ENCODE data around the gene PARS2. TPM values are rescaled to one million over a fixed set of nuclear protein-coding genes. Genes with fewer than 3 reads are reported as not detected.

PARS2 gene
- total and polyA plus RNA-seq, 5 donors from 2014 or later: 0.49 to 5.6 (median 3.0) TPM

- Mint-ChIP-seq H3K36me3 (peaks cover 35% of the 10 kb centered on the region), H3K4me1 (peaks cover 0 to 8% (median 7%) of the 10 kb centered on the region in 4 donors)
- H3K9me3 ChIP-seq (ENCODE audit: control insufficient read depth in 2 of 2, low read length in 2 of 2): peaks cover under 1 to 3% of the 10 kb centered on the region in 2 experiments
These were observed 23.3 kb upstream of the PARS2 start for GRCh38 chr1:54787604-54788003.

GRCh38 chr1:54786778-54787177 lies 22.5 kb upstream of the PARS2 start:
- H3K4me3 ChIP-seq (ENCODE audit: low read depth, low read length): no peak overlapping the region
- Mint-ChIP-seq H3K9me3 (peaks cover 0 to 3% (median 0%) of the 10 kb centered on the region in 7 donors), H3K4me1 (peaks cover 0 to 8% (median 7%) of the 10 kb centered on the region in 4 donors), H3K27me3 (no peaks in the 10 kb centered on the region), H3K27ac (peak overlapping the region in 2 of 3 donors; percentile 76 to 79), H3K36me3 (peaks cover 37% of the 10 kb centered on the region), H3K4me3 (peak overlapping the region in 1 of 4 donors; percentile 29)
- H3K36me3 ChIP-seq (ENCODE audit: control insufficient read depth, insufficient read depth, low read length): peaks cover 66% of the 10 kb centered on the region
- no peaks in the 10 kb centered on the region for H3K9me3 ChIP-seq (ENCODE audit: control insufficient read depth in 2 of 2, low read length in 2 of 2)
- H3K27ac ChIP-seq (ENCODE audit: insufficient read depth, low read length, poor library complexity, severe bottlenecking): no peak overlapping the region
- no peak for ATAC-seq (ENCODE audit: low read depth in 2 of 2)
- DNase-seq: no peak
- no peaks in the 10 kb centered on the region for H3K4me1 ChIP-seq (ENCODE audit: control insufficient read depth, insufficient read depth, low read length, poor library complexity, severe bottlenecking)
- no peaks in the 10 kb centered on the region for H3K27me3 ChIP-seq (ENCODE audit: control insufficient read depth, insufficient read depth, low read length)

More at GRCh38 chr1:54787604-54788003, 23.3 kb upstream of the PARS2 start:
- Mint-ChIP-seq H3K4me3 (no peak overlapping the region), H3K27ac (peak overlapping the region in 2 of 3 donors; percentile 48 to 77), H3K27me3 (no peaks in the 10 kb centered on the region), H3K9me3 (peaks cover 0 to 3% (median 0%) of the 10 kb centered on the region in 7 donors)
- Histone ChIP-seq H3K27ac (ENCODE audit: insufficient read depth, low read length, poor library complexity, severe bottlenecking) (no peak overlapping the region), H3K27me3 (ENCODE audit: control insufficient read depth, insufficient read depth, low read length) (no peaks in the 10 kb centered on the region), H3K4me3 (ENCODE audit: low read depth, low read length) (no peak overlapping the region), H3K4me1 (ENCODE audit: control insufficient read depth, insufficient read depth, low read length, poor library complexity, severe bottlenecking) (no peaks in the 10 kb centered on the region), H3K36me3 (ENCODE audit: control insufficient read depth, insufficient read depth, low read length) (peaks cover 63% of the 10 kb centered on the region)
- no peak for DNase-seq
- no peak for ATAC-seq (ENCODE audit: low read depth in 2 of 2)

DNA sequence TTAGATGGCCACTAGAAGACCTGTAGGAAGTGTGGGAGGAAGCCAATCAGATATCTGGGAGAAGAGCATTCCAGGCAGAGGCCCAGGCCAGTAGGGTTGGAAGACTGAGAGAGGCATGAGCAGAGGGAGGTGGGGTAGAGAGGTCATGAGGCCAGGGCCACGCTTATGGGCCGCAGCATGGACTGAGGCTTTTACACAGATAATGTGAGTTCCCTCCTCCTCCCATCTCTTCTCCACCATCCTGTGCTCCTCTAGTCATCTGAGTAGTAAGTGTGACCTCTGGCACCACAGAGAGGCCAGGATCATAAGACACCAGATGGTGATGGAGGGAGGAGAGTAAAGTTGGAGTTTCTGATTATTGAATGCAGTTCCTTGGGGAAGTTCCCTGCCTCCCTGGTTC lies 19.7 kb upstream of the PARS2 start:
- Mint-ChIP-seq H3K9me3 (no peaks in the 10 kb centered on the region), H3K36me3 (peaks cover 41% of the 10 kb centered on the region), H3K27ac (no peak overlapping the region), H3K4me3 (no peak overlapping the region), H3K27me3 (no peaks in the 10 kb centered on the region), H3K4me1 (peaks cover 0 to 2% (median 1%) of the 10 kb centered on the region in 4 donors)
- ATAC-seq (ENCODE audit: low read depth in 2 of 2) (no peak), DNase-seq (no peak)
- Histone ChIP-seq H3K27ac (ENCODE audit: insufficient read depth, low read length, poor library complexity, severe bottlenecking) (no peak overlapping the region), H3K36me3 (ENCODE audit: control insufficient read depth, insufficient read depth, low read length) (peaks cover 59% of the 10 kb centered on the region), H3K27me3 (ENCODE audit: control insufficient read depth, insufficient read depth, low read length) (no peaks in the 10 kb centered on the region), H3K9me3 (ENCODE audit: control insufficient read depth in 2 of 2, low read length in 2 of 2) (no peaks in the 10 kb centered on the region), H3K4me1 (ENCODE audit: control insufficient read depth, insufficient read depth, low read length, poor library complexity, severe bottlenecking) (no peaks in the 10 kb centered on the region), H3K4me3 (ENCODE audit: low read depth, low read length) (no peak overlapping the region)

DNA sequence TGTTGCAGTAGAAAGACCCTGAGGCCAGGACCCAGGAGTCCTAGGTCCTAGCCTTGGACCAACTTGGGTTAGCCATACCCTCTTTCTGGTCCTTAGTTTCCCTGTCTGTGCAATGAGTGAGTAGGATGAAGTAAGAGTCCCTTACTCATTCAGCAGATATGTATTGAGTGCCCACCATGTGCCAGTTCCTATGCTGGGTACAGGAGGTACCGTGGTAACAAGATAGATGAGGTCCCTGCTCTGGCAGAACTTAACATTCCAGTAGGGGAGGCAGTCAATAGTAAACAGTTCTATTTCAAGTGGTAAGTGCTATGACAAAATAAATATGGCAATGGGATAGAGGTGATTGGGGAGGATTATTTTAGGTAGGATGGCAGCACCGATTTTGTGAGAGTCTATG lies 18.3 kb upstream of the PARS2 start:
- ATAC-seq (ENCODE audit: low read depth in 2 of 2) (no peak), DNase-seq (no peak)
- no peaks in the 10 kb centered on the region for H3K9me3 Mint-ChIP-seq
- Histone ChIP-seq H3K4me3 (ENCODE audit: low read depth, low read length) (no peak overlapping the region), H3K27me3 (ENCODE audit: control insufficient read depth, insufficient read depth, low read length) (no peaks in the 10 kb centered on the region), H3K27ac (ENCODE audit: insufficient read depth, low read length, poor library complexity, severe bottlenecking) (no peak overlapping the region), H3K36me3 (ENCODE audit: control insufficient read depth, insufficient read depth, low read length) (peaks cover 56% of the 10 kb centered on the region), H3K9me3 (ENCODE audit: control insufficient read depth in 2 of 2, low read length in 2 of 2) (no peaks in the 10 kb centered on the region), H3K4me1 (ENCODE audit: control insufficient read depth, insufficient read depth, low read length, poor library complexity, severe bottlenecking) (no peaks in the 10 kb centered on the region)
- no peak overlapping the region for H3K4me3 Mint-ChIP-seq
- H3K27me3 Mint-ChIP-seq: no peaks in the 10 kb centered on the region
- H3K27ac Mint-ChIP-seq: peak overlapping the region in 1 of 3 donors; percentile 77
- H3K4me1 Mint-ChIP-seq: peaks cover 0 to 2% (median 0%) of the 10 kb centered on the region in 4 donors
- peaks cover 38% of the 10 kb centered on the region for H3K36me3 Mint-ChIP-seq

- Histone ChIP-seq H3K4me1 (ENCODE audit: control insufficient read depth, insufficient read depth, low read length, poor library complexity, severe bottlenecking) (no peaks in the 10 kb centered on the region), H3K4me3 (ENCODE audit: low read depth, low read length) (no peak overlapping the region), H3K27ac (ENCODE audit: insufficient read depth, low read length, poor library complexity, severe bottlenecking) (no peak overlapping the region), H3K36me3 (ENCODE audit: control insufficient read depth, insufficient read depth, low read length) (peaks cover 52% of the 10 kb centered on the region), H3K9me3 (ENCODE audit: control insufficient read depth in 2 of 2, low read length in 2 of 2) (no peaks in the 10 kb centered on the region), H3K27me3 (ENCODE audit: control insufficient read depth, insufficient read depth, low read length) (no peaks in the 10 kb centered on the region)
- Mint-ChIP-seq H3K4me1 (no peaks in the 10 kb centered on the region), H3K27ac (peak overlapping the region in 1 of 3 donors; percentile 77), H3K9me3 (no peaks in the 10 kb centered on the region), H3K27me3 (no peaks in the 10 kb centered on the region), H3K4me3 (no peak overlapping the region), H3K36me3 (peaks cover 35% of the 10 kb centered on the region)
- ATAC-seq (ENCODE audit: low read depth in 2 of 2) (no peak), DNase-seq (no peak)
These were observed 17.8 kb upstream of the PARS2 start for GRCh38 chr1:54782156-54782555.

- Mint-ChIP-seq H3K4me1 (no peaks in the 10 kb centered on the region), H3K27me3 (no peaks in the 10 kb centered on the region), H3K36me3 (peaks cover 30% of the 10 kb centered on the region), H3K4me3 (no peak overlapping the region), H3K27ac (no peak overlapping the region), H3K9me3 (no peaks in the 10 kb centered on the region)
- ATAC-seq (ENCODE audit: low read depth in 2 of 2): no peak
- DNase-seq: no peak
- Histone ChIP-seq H3K4me1 (ENCODE audit: control insufficient read depth, insufficient read depth, low read length, poor library complexity, severe bottlenecking) (no peaks in the 10 kb centered on the region), H3K9me3 (ENCODE audit: control insufficient read depth in 2 of 2, low read length in 2 of 2) (no peaks in the 10 kb centered on the region), H3K27ac (ENCODE audit: insufficient read depth, low read length, poor library complexity, severe bottlenecking) (no peak overlapping the region), H3K36me3 (ENCODE audit: control insufficient read depth, insufficient read depth, low read length) (peaks cover 43% of the 10 kb centered on the region), H3K4me3 (ENCODE audit: low read depth, low read length) (no peak overlapping the region), H3K27me3 (ENCODE audit: control insufficient read depth, insufficient read depth, low read length) (no peaks in the 10 kb centered on the region)
These were observed 16.9 kb upstream of the PARS2 start for GRCh38 chr1:54781023-54781723.

GRCh38 chr1:54777431-54777830 lies 13.1 kb upstream of the PARS2 start:
- H3K4me3 ChIP-seq (ENCODE audit: low read depth, low read length): no peak overlapping the region
- no peak for ATAC-seq (ENCODE audit: low read depth in 2 of 2)
- no peaks in the 10 kb centered on the region for H3K9me3 Mint-ChIP-seq
- H3K4me1 Mint-ChIP-seq: no peaks in the 10 kb centered on the region
- H3K27me3 Mint-ChIP-seq: no peaks in the 10 kb centered on the region
- no peak overlapping the region for H3K27ac Mint-ChIP-seq
- no peaks in the 10 kb centered on the region for H3K27me3 ChIP-seq (ENCODE audit: control insufficient read depth, insufficient read depth, low read length)
- H3K4me1 ChIP-seq (ENCODE audit: control insufficient read depth, insufficient read depth, low read length, poor library complexity, severe bottlenecking): no peaks in the 10 kb centered on the region
- no peak for DNase-seq
- H3K4me3 Mint-ChIP-seq: no peak overlapping the region
- no peaks in the 10 kb centered on the region for H3K9me3 ChIP-seq (ENCODE audit: control insufficient read depth in 2 of 2, low read length in 2 of 2)
- peaks cover 12% of the 10 kb centered on the region for H3K36me3 ChIP-seq (ENCODE audit: control insufficient read depth, insufficient read depth, low read length)
- no peak overlapping the region for H3K27ac ChIP-seq (ENCODE audit: insufficient read depth, low read length, poor library complexity, severe bottlenecking)
- H3K36me3 Mint-ChIP-seq: peaks cover 15% of the 10 kb centered on the region

DNA sequence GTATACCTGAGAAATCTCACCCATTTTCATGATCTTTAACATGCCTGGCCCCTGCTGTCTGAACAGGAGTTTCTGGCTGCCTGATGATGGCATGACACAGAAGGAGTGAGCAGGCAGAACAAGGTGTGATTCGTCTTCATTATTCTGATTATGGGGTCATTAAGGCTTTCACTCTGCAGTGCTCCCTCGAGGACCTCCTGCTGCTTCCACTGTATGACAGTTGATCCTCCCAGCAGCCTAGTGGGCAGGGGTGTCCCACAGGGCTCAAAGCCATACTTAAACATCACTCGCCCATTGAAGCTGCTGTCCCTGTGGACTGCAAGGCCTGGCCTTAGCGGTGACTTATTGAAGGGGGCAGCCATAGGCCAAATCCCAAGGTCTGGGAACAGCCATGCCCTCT lies 12.7 kb upstream of the PARS2 start:
- H3K27ac Mint-ChIP-seq: no peak overlapping the region
- H3K4me1 Mint-ChIP-seq: no peaks in the 10 kb centered on the region
- no peaks in the 10 kb centered on the region for H3K27me3 Mint-ChIP-seq

More for the DNA sequence above, 12.7 kb upstream of the PARS2 start:
- Histone ChIP-seq H3K36me3 (ENCODE audit: control insufficient read depth, insufficient read depth, low read length) (peaks cover 8% of the 10 kb centered on the region), H3K27me3 (ENCODE audit: control insufficient read depth, insufficient read depth, low read length) (no peaks in the 10 kb centered on the region), H3K9me3 (ENCODE audit: control insufficient read depth in 2 of 2, low read length in 2 of 2) (no peaks in the 10 kb centered on the region), H3K27ac (ENCODE audit: insufficient read depth, low read length, poor library complexity, severe bottlenecking) (no peak overlapping the region), H3K4me3 (ENCODE audit: low read depth, low read length) (no peak overlapping the region), H3K4me1 (ENCODE audit: control insufficient read depth, insufficient read depth, low read length, poor library complexity, severe bottlenecking) (no peaks in the 10 kb centered on the region)
- DNase-seq (no peak), ATAC-seq (ENCODE audit: low read depth in 2 of 2) (no peak)
- H3K9me3 Mint-ChIP-seq: no peaks in the 10 kb centered on the region
- H3K4me3 Mint-ChIP-seq: no peak overlapping the region
- peaks cover 13% of the 10 kb centered on the region for H3K36me3 Mint-ChIP-seq

Measured in CD4-positive, CD25-positive, alpha-beta regulatory T cell (primary cell).